ENCODE data around the gene TNRC18. TPM values are rescaled to one million over a fixed set of nuclear protein-coding genes. Genes with fewer than 3 reads are reported as not detected.

The TNRC18 gene
- total and polyA plus RNA-seq, 2 donors (not counting 3 experiments of a cell fraction or from before 2014, with no cell fraction given) = 14.8 to 64.6 TPM

- Histone ChIP-seq H3K4me1 (ENCODE audit: control insufficient read depth, extremely low read depth, insufficient read depth, low read length) (no peaks in the 10 kb centered on the region), H3K27me3 (ENCODE audit: control insufficient read depth in 2 of 2, insufficient read depth in 2 of 2, low read length in 2 of 2) (no peaks in the 10 kb centered on the region), H4K20me1 (replicated peaks; ENCODE audit: control insufficient read depth, extremely low read depth, insufficient read depth, low read length) (no peaks in the 10 kb centered on the region), H2AFZ (ENCODE audit: low read depth, low read length) (no peak overlapping the region), H3K36me3 (ENCODE audit: control insufficient read depth in 2 of 2, extremely low read depth in 1 of 2, insufficient read depth in 2 of 2, low read length in 2 of 2) (peaks cover 0 to 10% of the 10 kb centered on the region in 2 experiments), H3K27ac (ENCODE audit: insufficient read depth, low read depth, low read length) (no peak overlapping the region), H3K9ac (replicated peaks; ENCODE audit: extremely low read depth, insufficient read depth, low read length) (no peak overlapping the region), H3K79me2 (ENCODE audit: control insufficient read depth, insufficient read depth, low read length) (peaks cover 18% of the 10 kb centered on the region), H3K9me3 (replicated peaks; ENCODE audit: control insufficient read depth, insufficient read depth, low read length) (no peaks in the 10 kb centered on the region), H3K4me2 (ENCODE audit: insufficient read depth, low read length) (no peak overlapping the region), H3K4me3 (replicated peaks in 1 of 3; ENCODE audit: insufficient read depth in 1 of 3, low read depth in 1 of 3, low read length in 3 of 3) (no peak overlapping the region), H3K9me1 (replicated peaks; ENCODE audit: control insufficient read depth, extremely low read depth, insufficient read depth, low read length) (no peaks in the 10 kb centered on the region)
- BruUV-seq (replicated peaks) = no TSS peak
- POLR2A ChIA-PET = no interaction called here
- intact Hi-C loops (cut with micrococcal nuclease) (no loop called here), dilution Hi-C loops (cut with MboI; ENCODE audit: extremely low pct_ligation_motif_present, low sequenced_read_pairs) (no loop called here)
- CTCF ChIA-PET = no interaction called here
- DNase-seq (ENCODE audit: low read depth, low spot score) (no peak), FAIRE-seq (no peak)
- TF ChIP-seq GATA2 (IDR thresholded peaks at IDR 0.05; ENCODE audit: insufficient read depth, insufficient read length, low read depth, low read length) (no peak), EZH2 (IDR thresholded peaks at IDR 0.05; ENCODE audit: borderline replicate concordance, low read depth, low read length, severe bottlenecking) (no peak), POLR2AphosphoS5 (IDR thresholded peaks at IDR 0.05; ENCODE audit: insufficient read depth, low read depth, low read length) (no peak), MAX (IDR thresholded peaks at IDR 0.05; ENCODE audit: insufficient read depth, insufficient read length) (no peak), JUN (IDR thresholded peaks at IDR 0.05; ENCODE audit: borderline replicate concordance, insufficient read depth, insufficient read length, low read depth) (no peak), CTCF (IDR thresholded peaks at IDR 0.05; ENCODE audit: extremely low read depth in 1 of 2, insufficient read depth in 1 of 2, low read depth in 1 of 2, low read length in 2 of 2) (no peak), FOS (IDR thresholded peaks at IDR 0.05; ENCODE audit: borderline replicate concordance, insufficient read depth, low read length) (no peak), MYC (IDR thresholded peaks at IDR 0.05; ENCODE audit: low read depth, low read length) (no peak)
Observed at GRCh38 chr7:5403442-5403841, 20.2 kb downstream of the TNRC18 start.
